Heart left ventricle (tissue), 16 donors: Measurements from ENCODE around the gene HRH2. TPM values are rescaled to one million over a fixed set of nuclear protein-coding genes. Genes with fewer than 3 reads are reported as not detected.
A peak's percentile ranks its signal among the peaks of the same experiment; 100 is the strongest.

Experiments
- ATAC-seq, 4 donors: fragments of 200-7000 bp; cut with Tn5 transposase; one replicate each; pipeline ENCODE4 v1.9.1; 2020 to 2022; ENCODE audit warnings: moderate library complexity in 4 of 4, mild to moderate bottlenecking in 3 of 4, moderate number of reproducible peaks in 1 of 4
- DNase-seq, 5 donors: peaks; one replicate each; pipeline ENCODE4 v3.0.0-alpha.2; 2020
- H3K27ac ChIP-seq, 12 donors: fragments of 200-600 bp; sonication (generic) in 4 of 12; one replicate each; pipeline versions ENCODE4 v1.5.0 to v1.8.0; 2016 to 2022; ENCODE audit warnings: mild to moderate bottlenecking in 2 of 12
- H3K27me3 ChIP-seq, 9 donors: fragments of 200-600 bp; sonication (generic) in 2 of 9; one replicate each; pipeline versions ENCODE4 v1.5.1 to v1.8.0; 2016 to 2022; ENCODE audit warnings: mild to moderate bottlenecking in 3 of 9
- H3K36me3 ChIP-seq, 9 donors: fragments of 200-600 bp; sonication (generic) in 2 of 9; one replicate each; pipeline versions ENCODE4 v1.5.0 to v1.8.0; 2018 to 2022; ENCODE audit warnings: mild to moderate bottlenecking in 2 of 9
- H3K4me1 ChIP-seq, 12 donors: fragments of 200-600 bp; sonication (generic) in 4 of 12; one replicate each; pipeline versions ENCODE4 v1.5.0 to v1.8.0; 2016 to 2022; ENCODE audit warnings: mild to moderate bottlenecking in 3 of 12
- H3K4me3 ChIP-seq, 12 donors: fragments of 200-600 bp; sonication (generic) in 4 of 12; one replicate each; pipeline versions ENCODE4 v1.5.0 to v1.8.0; 2017 to 2022; ENCODE audit warnings: mild to moderate bottlenecking in 9 of 12, moderate library complexity in 4 of 12
- H3K9me3 ChIP-seq, 12 donors: fragments of 200-600 bp; sonication (generic) in 4 of 12; one replicate each; pipeline versions ENCODE4 v1.5.0 to v1.8.0; 2016 to 2022; ENCODE audit warnings: mild to moderate bottlenecking in 1 of 12
- CTCF ChIP-seq, 12 donors: fragments of 200-600 bp; sonication (generic) in 4 of 12; IDR thresholded peaks; one replicate each; pipeline versions ENCODE4 v1.5.0 to v1.8.0; 2018 to 2022; ENCODE audit warnings: antibody characterized with exemption in 12 of 12, mild to moderate bottlenecking in 5 of 12
- POLR2A ChIP-seq, 2 donors: fragments of 450-650 bp; IDR thresholded peaks; one replicate each; pipeline ENCODE4 v1.6.1; 2017; ENCODE audit warnings: antibody characterized with exemption in 2 of 2, mild to moderate bottlenecking in 2 of 2, moderate library complexity in 2 of 2
- WGBS, 4 donors: extraction: QIAGEN DNeasy Blood & Tissue Kit in 2 of 4; methylation state at CpG; one replicate each; pipeline versions ENCODE4 v1.1.5 to v1.1.7; 2013 to 2018; 5-methylcytosine and 5-hydroxymethylcytosine counted together
- intact Hi-C, 10 donors: fragments of 100-400 bp; cut with DNase I; formaldehyde crosslinking; loops; one replicate each; pipeline versions ENCODE4 v1.11.1 to v1.14.2; 2022
- polyA plus RNA-seq, 2 donors: library from polyadenylated mRNA; stranded (reverse); fragments of 200-250 nt; gene quantifications; one replicate each; pipeline ENCODE4 v1.2.3, GENCODE V29; 2013
- total RNA-seq, 9 donors: library from RNA; depleted of rRNA in 2 of 9; stranded (reverse); fragments of >200 nt in 2 of 9; fragmentation: NEBNext Ultra II Directional in 3 of 9; extraction: Animal tissue kit (Norgen Biotek cat#: 25700) in 3 of 9; gene quantifications; one replicate each; pipeline versions ENCODE4 v1.1.0 to v1.2.4, GENCODE V29; 2016 to 2023
- donor health status: ischemic (EF 13 %, LVEDD 7.1; RV severe dilation, severe dysfunction).
- donor health status: healthy with polysubstance abuse.
- donor health status: DM: no; HTN: yes; CAD: no.
- donor health status: DM: no; HTN: no; CAD: no.
- donor health status: ischemic (EF 25% LVEDD 6.9; RV normal size, moderate dysfunction).
- donor health status: ischemic (EF 25% LVEDD 5.7; RV mildly dilated, moderate dysfunction).
- donor health status: healthy.
- donor health status: DM: yes; HTN: yes; CAD: no.
- donor health status: ischemic (EF 35%, LVEDD 5.7; RV mildly dilated, moderate dysfunction).
- donor health status: nonischemic (EF 11% LVEDD 7.7; RV severe dilation, severe dysfunction).
- donor health status: DM: yes; HTN: yes; CAD: no.
- donor health status: PGD.
- donor health status: ischemic (EF 29% LVEDD 5.4; RV normal size, mild dysfunction).
- donor health status: nonischemic (EF 23%, LVEDD 6.1; RV moderate dilation, normal function).

The HRH2 gene
- total and polyA plus RNA-seq, 11 donors, result 26.0 to 66.0 (median 35.8) TPM

- no peak for TF ChIP-seq POLR2A (IDR thresholded peaks at IDR 0.05)
- Histone ChIP-seq H3K4me3 (no peak overlapping the region), H3K27ac (no peak overlapping the region), H3K9me3 (peaks cover 0 to 6% (median 0%) of the 10 kb centered on the region in 12 donors), H3K27me3 (peaks cover 0 to 6% (median 0%) of the 10 kb centered on the region in 9 donors), H3K36me3 (no peaks in the 10 kb centered on the region), H3K4me1 (peaks cover 0 to 63% (median 8%) of the 10 kb centered on the region in 12 donors)
- DNase-seq (no peak), ATAC-seq (no peak)
- 57 to 63% (median 60%) methylated on average over 2 of the region's 2 CpGs for WGBS, 4 donors
- intact Hi-C loops, result loop anchor here in 3 of 10 donors (5.0 to 10.0 kb wide), 3 partner anchors 53 to 111 kb away; no protein-coding TSS in a partner anchor
Measured at GRCh38 chr5:175655411-175655810, 2.5 kb upstream of the HRH2 start.

GRCh38 chr5:175656966-175657365 is 905 bp upstream of the HRH2 start:
- H3K4me3 ChIP-seq, result peak overlapping the region in 2 of 12 donors; percentile 64 to 80
- WGBS, 4 donors, result 55 to 59% (median 58%) methylated on average over 8 of the region's 8 CpGs
- H3K27ac ChIP-seq, result peak overlapping the region in 2 of 12 donors; percentile 87 to 91
- H3K36me3 ChIP-seq, result no peaks in the 10 kb centered on the region
- no peak for DNase-seq
- H3K27me3 ChIP-seq, result peaks cover 0 to 6% (median 0%) of the 10 kb centered on the region in 9 donors
- TF ChIP-seq CTCF (IDR thresholded peaks at IDR 0.05) (no peak), POLR2A (IDR thresholded peaks at IDR 0.05) (no peak)
- no peak for ATAC-seq
- H3K4me1 ChIP-seq, result peaks cover 0 to 52% (median 8%) of the 10 kb centered on the region in 12 donors
- no peaks in the 10 kb centered on the region for H3K9me3 ChIP-seq
- intact Hi-C loops, result loop anchor here in 3 of 10 donors (5.0 to 10.0 kb wide), 3 partner anchors 55 to 112 kb away; no protein-coding TSS in a partner anchor

- peaks cover 0 to 51% (median 9%) of the 10 kb centered on the region in 12 donors for H3K4me1 ChIP-seq
- peak; percentile 24 to 41 (median 36) for ATAC-seq
- intact Hi-C loops, result loop anchor here in 3 of 10 donors (1.0 to 10.0 kb wide), 5 partner anchors 56 to 124 kb away; no protein-coding TSS in a partner anchor
Measured at GRCh38 chr5:175658299-175659145, 651 bp downstream of the HRH2 start.

More at GRCh38 chr5:175658299-175659145, 651 bp downstream of the HRH2 start:
- H3K9me3 ChIP-seq, result no peaks in the 10 kb centered on the region
- peak in 1 of 12 donors; percentile 19 for TF ChIP-seq CTCF (IDR thresholded peaks at IDR 0.05)
- TF ChIP-seq POLR2A (IDR thresholded peaks at IDR 0.05), result no peak
- peak in 3 of 5 donors; percentile 34 to 77 (median 49) for DNase-seq
- H3K27me3 ChIP-seq, result peaks cover 0 to 6% (median 0%) of the 10 kb centered on the region in 9 donors
- H3K27ac ChIP-seq, result peak overlapping the region in 11 of 12 donors; percentile 66 to 91 (median 85)
- 5 to 7% (median 6%) methylated on average over 24 to 41 of the region's 41 CpGs for WGBS, 4 donors
- no peaks in the 10 kb centered on the region for H3K36me3 ChIP-seq
- peak overlapping the region; percentile 57 to 93 (median 74) for H3K4me3 ChIP-seq
